Measurements from ENCODE around the gene TSEN15.
A peak's percentile ranks its signal among the peaks of the same experiment; 100 is the strongest.
"Not testable (repeated sequence)": the region's sequence is repeated elsewhere in the genome, so short reads cannot be mapped to it uniquely, and the experiment has no call there.

Gene TSEN15

DNA sequence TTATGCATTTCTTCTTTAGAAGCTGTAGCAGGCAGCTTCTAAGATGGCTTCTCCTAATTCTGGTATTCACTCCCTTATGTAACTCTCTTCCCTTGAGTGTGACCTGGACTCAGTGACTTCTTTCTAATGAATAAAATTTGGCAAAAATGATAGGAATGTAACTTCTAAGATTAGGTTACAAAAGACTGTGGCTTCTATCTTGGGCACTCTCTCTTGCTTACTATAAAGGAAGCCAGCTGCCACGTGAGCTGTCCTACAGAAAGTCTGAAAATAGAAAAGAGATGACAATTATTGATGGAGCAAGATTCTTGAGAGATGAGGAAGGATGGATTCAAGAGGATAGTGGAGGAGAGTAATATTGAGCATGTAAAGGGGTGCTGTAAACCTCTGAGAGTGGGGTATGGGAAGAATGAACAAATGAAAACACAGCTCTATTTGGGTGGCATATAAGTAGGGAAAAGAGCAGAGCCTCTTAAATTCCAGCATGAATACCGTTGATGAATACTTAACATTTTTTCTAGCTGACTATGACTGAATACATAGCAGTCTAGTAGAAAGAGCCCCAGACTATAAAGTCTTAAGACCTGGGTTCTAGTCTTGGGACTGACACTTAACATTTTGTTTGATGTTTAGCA, 5.5 kb downstream of the TSEN15 start:
- no peak for DNase-seq

GRCh38 chr1:184059887-184060286, 8.4 kb downstream of the TSEN15 start:
- DNase-seq, result no peak

GRCh38 chr1:184060316-184060715, 8.8 kb downstream of the TSEN15 start:
- DNase-seq, result no peak

- DNase-seq, result no peak
Observed at GRCh38 chr1:184061396-184062003, 10.0 kb downstream of the TSEN15 start.

- DNase-seq, result no peak
Observed at GRCh38 chr1:184062640-184063286, 11.2 kb downstream of the TSEN15 start.

DNA sequence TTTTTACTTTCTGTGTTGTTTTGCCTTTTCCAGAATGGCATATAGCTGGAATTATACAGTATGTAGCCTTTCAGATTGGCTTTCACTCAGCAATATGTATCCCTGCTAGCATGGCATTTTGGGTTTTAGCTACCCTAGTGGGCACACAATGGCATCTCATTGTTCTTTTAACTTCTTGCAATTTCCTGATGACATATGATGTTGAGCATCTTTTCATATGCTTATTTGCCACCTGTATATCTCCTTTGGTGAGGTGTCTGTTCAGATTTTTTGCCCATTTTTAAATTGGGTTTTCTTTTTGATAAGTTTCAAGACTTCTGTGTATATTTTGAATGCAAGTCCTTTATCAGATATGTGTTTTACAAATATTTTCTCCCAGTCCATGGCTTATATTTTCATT, 14.0 kb downstream of the TSEN15 start:
- DNase-seq, result no peak

DNA sequence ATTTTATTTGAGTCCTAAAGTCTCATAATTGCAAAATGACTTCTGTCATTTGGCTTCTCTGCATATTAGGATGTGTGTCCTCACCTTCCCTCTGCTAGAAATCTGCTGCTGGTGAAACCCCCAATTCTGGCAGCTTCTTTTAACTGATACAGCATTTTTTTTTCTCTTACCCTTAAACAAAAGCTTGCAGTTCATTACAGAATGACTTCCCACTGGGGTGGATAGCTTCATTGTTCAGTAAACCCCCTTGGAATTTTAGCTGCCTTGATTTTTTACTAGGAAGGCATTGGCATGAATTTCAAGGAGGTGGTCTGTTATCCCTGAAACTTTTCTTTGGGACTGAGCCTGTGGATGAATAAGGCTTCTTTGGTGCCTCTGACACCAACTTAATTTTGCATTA, 16.8 kb downstream of the TSEN15 start:
- DNase-seq, result no peak

DNA sequence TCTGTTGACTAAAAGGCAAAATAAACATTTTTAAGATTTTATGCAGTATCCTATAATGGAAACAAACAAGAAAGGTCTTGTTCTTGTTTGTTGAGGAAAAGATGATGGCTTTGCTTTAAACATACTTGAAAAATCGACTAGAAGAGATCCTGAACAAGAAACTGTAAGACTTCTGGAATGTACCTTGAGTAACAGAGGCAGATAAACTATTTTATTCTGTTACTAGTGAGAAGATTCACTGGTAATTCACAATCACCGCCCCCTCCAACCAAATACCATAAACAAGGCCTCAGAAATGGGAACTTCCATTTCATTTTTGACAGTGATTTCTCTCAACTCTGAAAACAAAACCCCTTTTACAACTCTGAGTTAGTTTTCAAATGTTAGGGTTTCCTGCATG, 18.1 kb downstream of the TSEN15 start:
- no peak for DNase-seq

DNA sequence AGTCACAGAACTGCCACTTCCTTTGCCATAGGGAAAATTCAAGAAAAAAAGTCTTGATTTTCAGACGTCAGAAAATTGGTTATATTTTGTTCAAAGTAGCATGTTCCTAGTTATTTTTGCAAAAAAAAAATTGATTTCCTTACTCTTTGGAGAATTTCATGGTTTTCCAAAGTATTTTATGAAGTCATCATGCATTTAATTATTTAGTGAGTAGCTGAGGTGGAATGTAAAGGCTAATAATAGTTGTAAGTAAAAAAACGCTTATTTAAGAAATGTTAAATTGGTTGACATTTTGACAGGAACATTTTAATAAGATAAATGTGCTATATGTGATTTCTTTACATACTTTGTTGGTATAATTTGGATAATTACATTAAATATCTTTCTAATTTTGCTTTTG, 20.8 kb downstream of the TSEN15 start:
- DNase-seq, result no peak

- no peak for DNase-seq
Observed at GRCh38 chr1:184074383-184074782, 22.9 kb downstream of the TSEN15 start.

DNA sequence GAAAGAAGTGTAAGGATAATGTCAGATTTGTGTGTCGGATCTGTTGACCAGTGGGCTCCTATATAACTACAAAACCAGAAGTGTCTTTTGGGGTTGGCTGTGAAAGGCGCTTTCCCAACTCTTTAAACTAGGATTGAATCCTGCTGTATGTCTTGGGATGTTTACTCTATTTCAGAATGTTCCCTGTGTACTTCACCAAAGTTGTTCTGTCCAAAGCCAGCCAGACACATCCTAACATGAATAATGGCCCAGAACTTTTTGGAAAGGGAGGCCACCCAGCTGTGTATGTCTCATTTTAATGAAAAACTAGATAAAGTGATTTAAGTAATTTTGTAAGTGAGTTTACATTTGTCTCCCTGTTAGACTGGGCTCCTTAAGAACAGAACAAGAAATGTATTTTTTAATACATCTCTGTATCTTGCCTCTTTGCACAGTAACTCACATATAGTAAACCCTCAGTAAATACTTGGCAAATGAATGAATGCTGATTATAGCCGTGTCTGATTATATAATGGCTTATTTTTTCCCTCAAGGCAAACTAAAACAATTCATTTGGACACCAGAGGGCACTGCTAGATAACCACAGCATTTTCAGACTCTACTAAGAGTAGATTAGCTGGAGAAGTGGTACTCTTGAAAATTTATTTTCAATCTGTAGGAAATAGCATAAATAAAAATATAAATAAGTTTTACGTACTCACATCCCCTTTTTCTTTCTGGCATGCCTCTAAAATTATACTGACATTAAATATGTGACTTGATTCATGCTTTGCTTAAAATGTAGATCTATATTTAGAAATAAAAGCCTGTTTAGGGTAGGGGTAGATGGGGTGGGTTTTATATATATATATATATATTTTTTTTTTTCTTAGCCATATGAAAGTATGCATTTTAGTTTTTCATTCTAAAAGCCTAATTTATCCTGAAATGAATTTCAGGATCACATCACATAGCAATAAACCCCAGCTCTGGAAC, 23.8 kb downstream of the TSEN15 start:
- peak in 1 of 2 donors; percentile 34 for DNase-seq

GRCh38 chr1:184078564-184079249, 27.2 kb downstream of the TSEN15 start:
- DNase-seq, result no peak

DNA sequence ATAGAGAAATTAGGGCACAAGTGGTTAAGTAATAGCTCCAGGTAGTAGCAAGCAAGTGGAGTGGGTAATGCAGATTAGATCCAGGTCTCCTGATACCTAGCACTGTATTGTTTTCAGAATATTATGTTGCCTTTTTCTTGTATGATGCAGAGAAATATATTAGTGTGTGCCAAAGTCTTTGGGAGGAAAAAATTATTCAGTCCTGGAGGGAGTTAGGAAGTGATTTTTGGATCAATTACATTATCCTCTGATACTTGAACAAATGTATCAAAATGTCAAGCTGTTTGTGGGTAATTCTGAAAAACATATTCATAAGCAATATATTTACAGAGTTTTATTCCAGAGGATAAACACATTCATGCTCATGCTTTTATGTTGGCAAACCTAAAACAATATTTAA, 28.8 kb downstream of the TSEN15 start:
- DNase-seq, result no peak

GRCh38 chr1:184082541-184083415, 31.2 kb downstream of the TSEN15 start:
- no peak for DNase-seq

DNA sequence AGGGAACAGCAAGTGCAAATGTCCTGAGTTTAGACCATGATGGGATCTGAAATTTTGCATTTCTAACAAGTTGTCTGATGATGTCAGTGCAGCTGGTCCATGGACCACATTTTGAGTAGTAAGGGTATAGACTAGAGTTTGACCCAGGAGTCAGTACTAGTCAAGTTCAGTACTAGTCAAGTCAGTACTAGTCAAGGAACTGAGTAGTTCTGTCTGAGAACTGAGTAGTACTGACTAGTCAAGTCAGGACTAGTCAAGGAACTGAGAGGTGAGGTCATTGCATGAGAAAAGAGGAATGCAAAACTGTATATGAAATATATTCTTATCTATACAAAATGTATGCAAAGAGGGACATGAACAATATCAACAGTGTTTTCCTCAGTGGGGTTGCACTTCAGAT, 34.1 kb downstream of the TSEN15 start:
- no peak for DNase-seq

- DNase-seq, result no peak
Observed at GRCh38 chr1:184088037-184088436, 36.5 kb downstream of the TSEN15 start.

GRCh38 chr1:184093071-184093470, 41.5 kb downstream of the TSEN15 start:
- DNase-seq, result no peak

DNA sequence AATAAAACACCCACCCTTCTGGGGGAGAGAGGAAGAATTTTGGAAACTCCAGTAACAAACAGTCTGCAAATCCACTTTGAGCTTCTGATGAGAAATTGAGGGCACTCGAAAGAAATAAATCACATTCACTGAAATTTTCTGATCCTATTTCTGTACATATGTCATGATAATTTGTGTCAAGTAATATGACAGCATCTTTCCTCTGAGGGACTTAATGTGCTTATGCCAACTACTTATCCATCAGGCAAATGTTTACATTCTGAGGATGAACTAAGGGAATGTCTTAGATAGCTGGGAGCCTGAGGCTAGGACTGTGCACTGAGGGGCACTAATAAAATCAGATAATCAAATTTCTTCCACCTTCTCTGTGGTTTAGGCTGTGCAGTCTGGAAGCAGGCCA, 44.5 kb downstream of the TSEN15 start:
- DNase-seq, result no peak

DNA sequence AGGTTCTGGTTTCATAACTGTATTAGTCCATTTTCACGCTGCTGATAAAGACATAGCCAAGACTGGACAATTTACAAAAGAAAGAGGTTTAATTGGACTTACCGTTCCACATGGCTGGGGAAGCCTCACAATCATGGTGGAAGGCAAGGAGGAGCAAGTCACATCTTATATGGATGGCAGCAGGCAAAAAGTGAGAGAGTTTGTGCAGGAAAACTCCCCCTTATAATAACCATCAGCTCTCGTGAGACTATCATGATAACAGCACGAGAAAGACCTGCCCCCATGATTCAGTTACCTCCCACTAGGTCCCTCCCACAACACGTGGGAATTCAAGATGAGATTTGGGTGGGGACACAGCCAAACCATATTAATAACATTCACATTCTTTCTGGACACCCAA, 45.0 kb downstream of the TSEN15 start:
- DNase-seq, result not testable (repeated sequence)

- no peak for DNase-seq
Observed at GRCh38 chr1:184101141-184101540, 49.6 kb downstream of the TSEN15 start.

DNA sequence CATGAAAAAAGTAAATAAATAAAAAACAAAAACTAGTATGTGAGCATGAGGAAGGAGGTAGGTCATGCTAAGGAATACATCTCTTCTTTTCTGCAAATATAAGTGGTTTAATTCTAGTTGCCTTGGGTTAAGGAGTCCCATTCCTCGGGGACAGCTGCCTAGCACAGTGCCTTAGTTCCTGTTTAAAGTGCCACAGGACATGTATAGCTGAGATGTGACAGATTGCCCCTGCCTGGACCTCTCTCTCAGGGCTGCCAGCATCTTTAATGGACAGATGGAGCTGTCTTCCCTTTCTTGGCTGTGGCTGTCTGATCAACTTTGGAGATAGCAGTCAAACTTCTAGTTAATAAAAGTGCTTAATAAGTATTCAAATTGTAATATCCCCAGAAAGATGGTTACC, 50.0 kb downstream of the TSEN15 start:
- DNase-seq, result no peak
